Endodermal cell (in vitro differentiated cells): ENCODE results near the gene LSAMP. TPM values are rescaled to one million over a fixed set of nuclear protein-coding genes. Genes with fewer than 3 reads are reported as not detected.

Source experiments
- DNase-seq: peaks from one replicate; pipeline ENCODE4 v3.0.0-alpha.2; 2017
- H3K27ac ChIP-seq: 2 replicates; pipeline ENCODE4 v1.5.1; 2013; ENCODE audit warnings: mild to moderate bottlenecking, low read depth, low read length, moderate library complexity
- H3K27me3 ChIP-seq: 2 replicates; pipeline ENCODE4 v1.6.1; 2013; ENCODE audit warnings: mild to moderate bottlenecking, low read length, moderate library complexity; ENCODE audit not compliant: insufficient read depth, control insufficient read depth, poor library complexity, severe bottlenecking
- H3K36me3 ChIP-seq: 2 replicates; pipeline ENCODE4 v1.7.0; 2013; ENCODE audit warnings: mild to moderate bottlenecking, low read length, moderate library complexity; ENCODE audit not compliant: control insufficient read depth, insufficient read depth
- H3K4me1 ChIP-seq: one replicate; pipeline ENCODE4 v1.7.0; 2013; ENCODE audit warnings: low read length; ENCODE audit not compliant: control insufficient read depth, insufficient read depth
- H3K4me3 ChIP-seq: 2 replicates; pipeline ENCODE4 v1.5.1; 2013; ENCODE audit warnings: mild to moderate bottlenecking, low read length, moderate library complexity
- H3K9ac ChIP-seq: 2 replicates; pipeline ENCODE4 v1.6.1; 2013; ENCODE audit warnings: mild to moderate bottlenecking, low read length, moderate library complexity; ENCODE audit not compliant: poor library complexity, severe bottlenecking; ENCODE audit errors: extremely low read depth
- H3K9me3 ChIP-seq: 2 replicates; pipeline ENCODE4 v1.6.1; 2013; ENCODE audit warnings: mild to moderate bottlenecking, low read length, moderate library complexity; ENCODE audit not compliant: control insufficient read depth
- H3K27ac Mint-ChIP-seq: 2 replicates; pipeline ENCODE4 v1.8.0; 2020; ENCODE audit warnings: mixed read lengths
- H3K27me3 Mint-ChIP-seq: 2 replicates; pipeline ENCODE4 v1.8.0; 2021; ENCODE audit warnings: mild to moderate bottlenecking, mixed read lengths; ENCODE audit not compliant: insufficient read depth
- H3K36me3 Mint-ChIP-seq: 2 replicates; pipeline ENCODE4 v1.8.0; 2020; ENCODE audit warnings: low read depth, mixed read lengths
- H3K4me1 Mint-ChIP-seq: 2 replicates; pipeline ENCODE4 v1.8.0; 2020; ENCODE audit warnings: mixed read lengths
- H3K4me3 Mint-ChIP-seq: 2 replicates; pipeline ENCODE4 v1.8.0; 2020; ENCODE audit warnings: mild to moderate bottlenecking, moderate library complexity, mixed read lengths
- H3K9me3 Mint-ChIP-seq: 2 replicates; pipeline ENCODE4 v1.8.0; 2020; ENCODE audit warnings: mild to moderate bottlenecking, mixed read lengths
- WGBS, 2 experiments: methylation state at CpG; one replicate each; pipeline versions ENCODE4 v1.1.5 to v1.1.7; 2013; ENCODE audit warnings: missing lambda C conversion rate in 2 of 2, mixed read lengths in 1 of 2; ENCODE audit not compliant: insufficient coverage in 1 of 2, insufficient read length in 1 of 2; 5-methylcytosine and 5-hydroxymethylcytosine counted together
- total RNA-seq, 2 donors: library from RNA; stranded (reverse); fragmentation: NEBNext Ultra II Directional in 1 of 2; extraction: Animal tissue kit (Norgen Biotek cat#: 25700) in 1 of 2; gene quantifications; 2 replicates in 1 of 2; 3 replicates in 1 of 2; pipeline ENCODE4 v1.2.1, GENCODE V29; 2021
- TF ChIP-seq, protein P1 (sequence below): fragments of 200-600 bp; sonication (generic); conservative IDR thresholded peaks from 2 replicates; pipeline ENCODE4 v1.5.0; 2021; ENCODE audit warnings: antibody characterized with exemption, mild to moderate bottlenecking

LSAMP gene
- total RNA-seq, 2 donors from 2014 or later: 4.4 to 10.2 TPM

GRCh38 chr3:116288485-116288884, 156.8 kb downstream of the LSAMP start:
- 94 to 100% methylated on average over 4 of the region's 4 CpGs for WGBS, 2 experiments
- no peaks in the 10 kb centered on the region for H3K9me3 ChIP-seq
- H3K27ac Mint-ChIP-seq: no peak overlapping the region
- H3K9me3 Mint-ChIP-seq: no peaks in the 10 kb centered on the region
- H3K27me3 Mint-ChIP-seq: no peaks in the 10 kb centered on the region
- DNase-seq: no peak
- H3K4me3 Mint-ChIP-seq: no peak overlapping the region
- no peak overlapping the region for H3K4me3 ChIP-seq
- H3K4me1 ChIP-seq: no peaks in the 10 kb centered on the region
- TF ChIP-seq, protein P1, sequence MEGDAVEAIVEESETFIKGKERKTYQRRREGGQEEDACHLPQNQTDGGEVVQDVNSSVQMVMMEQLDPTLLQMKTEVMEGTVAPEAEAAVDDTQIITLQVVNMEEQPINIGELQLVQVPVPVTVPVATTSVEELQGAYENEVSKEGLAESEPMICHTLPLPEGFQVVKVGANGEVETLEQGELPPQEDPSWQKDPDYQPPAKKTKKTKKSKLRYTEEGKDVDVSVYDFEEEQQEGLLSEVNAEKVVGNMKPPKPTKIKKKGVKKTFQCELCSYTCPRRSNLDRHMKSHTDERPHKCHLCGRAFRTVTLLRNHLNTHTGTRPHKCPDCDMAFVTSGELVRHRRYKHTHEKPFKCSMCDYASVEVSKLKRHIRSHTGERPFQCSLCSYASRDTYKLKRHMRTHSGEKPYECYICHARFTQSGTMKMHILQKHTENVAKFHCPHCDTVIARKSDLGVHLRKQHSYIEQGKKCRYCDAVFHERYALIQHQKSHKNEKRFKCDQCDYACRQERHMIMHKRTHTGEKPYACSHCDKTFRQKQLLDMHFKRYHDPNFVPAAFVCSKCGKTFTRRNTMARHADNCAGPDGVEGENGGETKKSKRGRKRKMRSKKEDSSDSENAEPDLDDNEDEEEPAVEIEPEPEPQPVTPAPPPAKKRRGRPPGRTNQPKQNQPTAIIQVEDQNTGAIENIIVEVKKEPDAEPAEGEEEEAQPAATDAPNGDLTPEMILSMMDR: no peak
- no peak overlapping the region for H3K9ac ChIP-seq
- H3K27ac ChIP-seq: no peak overlapping the region
- H3K36me3 ChIP-seq: no peaks in the 10 kb centered on the region
- peaks cover 3% of the 10 kb centered on the region for H3K4me1 Mint-ChIP-seq
- H3K36me3 Mint-ChIP-seq: no peaks in the 10 kb centered on the region
- H3K27me3 ChIP-seq: no peaks in the 10 kb centered on the region

GRCh38 chr3:116285781-116286421, 159.4 kb downstream of the LSAMP start:
- H3K4me3 ChIP-seq: no peak overlapping the region
- H3K36me3 Mint-ChIP-seq: no peaks in the 10 kb centered on the region
- no peak for DNase-seq
- H3K9me3 ChIP-seq: no peaks in the 10 kb centered on the region
- H3K4me3 Mint-ChIP-seq: no peak overlapping the region
- WGBS, 2 experiments: 71 to 94% methylated on average over 1 of the region's 1 CpG
- TF ChIP-seq, protein P1: no peak
- no peaks in the 10 kb centered on the region for H3K27me3 Mint-ChIP-seq
- H3K4me1 Mint-ChIP-seq: peaks cover 3% of the 10 kb centered on the region
- H3K27ac Mint-ChIP-seq: no peak overlapping the region
- H3K4me1 ChIP-seq: no peaks in the 10 kb centered on the region
- H3K27me3 ChIP-seq: no peaks in the 10 kb centered on the region
- no peak overlapping the region for H3K9ac ChIP-seq
- no peaks in the 10 kb centered on the region for H3K36me3 ChIP-seq
- peak overlapping the region; percentile 30 for H3K27ac ChIP-seq
- no peaks in the 10 kb centered on the region for H3K9me3 Mint-ChIP-seq

GRCh38 chr3:116281313-116282143, 163.8 kb downstream of the LSAMP start:
- TF ChIP-seq, protein P1: no peak
- no peak overlapping the region for H3K27ac Mint-ChIP-seq
- WGBS, 2 experiments: 85% methylated on average over 4 of the region's 4 CpGs; no CpG with 5 or more reads in 1 of the 2 experiments
- no peaks in the 10 kb centered on the region for H3K36me3 Mint-ChIP-seq
- H3K9ac ChIP-seq: no peak overlapping the region
- no peaks in the 10 kb centered on the region for H3K4me1 ChIP-seq
- H3K36me3 ChIP-seq: no peaks in the 10 kb centered on the region
- no peaks in the 10 kb centered on the region for H3K27me3 ChIP-seq
- H3K9me3 ChIP-seq: no peaks in the 10 kb centered on the region
- H3K27ac ChIP-seq: no peak overlapping the region
- H3K4me1 Mint-ChIP-seq: peaks cover 3% of the 10 kb centered on the region
- H3K4me3 Mint-ChIP-seq: no peak overlapping the region
- no peaks in the 10 kb centered on the region for H3K27me3 Mint-ChIP-seq
- no peaks in the 10 kb centered on the region for H3K9me3 Mint-ChIP-seq
- H3K4me3 ChIP-seq: no peak overlapping the region
- DNase-seq: no peak
